AG04450 (cell line): ENCODE results near the gene RANBP3. TPM values are rescaled to one million over a fixed set of nuclear protein-coding genes. Genes with fewer than 3 reads are reported as not detected.
A peak's percentile ranks its signal among the peaks of the same experiment; 100 is the strongest.

Experiments used
- CTCF ChIA-PET: fragments of 300-600, 350-600 bp; formaldehyde crosslinking; extraction: SDS; loops from one replicate; lab custom pipeline; 2022; ENCODE audit warnings: antibody characterized with exemption, inconsistent platforms; lab: Charles Lee
- POLR2A ChIA-PET: fragments of 350-600 bp; formaldehyde crosslinking; extraction: SDS; loops from one replicate; lab custom pipeline; 2021; ENCODE audit warnings: antibody characterized with exemption, inconsistent platforms; lab: Yijun Ruan, JAX
- DNase-seq: peaks from one replicate; pipeline ENCODE4 v3.0.0-alpha.2; 2011; ENCODE audit warnings: low read depth, low spot score
- H3K27ac ChIP-seq: one replicate; pipeline ENCODE4 v1.5.1; 2012; ENCODE audit warnings: low read depth, low read length, control low read depth
- H3K27me3 ChIP-seq: one replicate; pipeline ENCODE4 v1.6.0; 2012; ENCODE audit warnings: low read length; ENCODE audit not compliant: control insufficient read depth, insufficient read depth
- H3K4me3 ChIP-seq: 2 replicates; pipeline ENCODE4 v1.5.1; 2011; ENCODE audit warnings: mild to moderate bottlenecking, low read depth, low read length, control low read depth
- H3K9me3 ChIP-seq: 2 replicates; pipeline ENCODE4 v1.5.1; 2012; ENCODE audit warnings: low read length; ENCODE audit not compliant: control insufficient read depth, insufficient read depth
- polyA plus RNA-seq: library from polyadenylated mRNA; depleted of rRNA; stranded (reverse); fragments of >200 nt; gene quantifications from 2 replicates; pipeline ENCODE4 v1.2.3, GENCODE V29; 2011
- TF ChIP-seq, protein P1 (sequence below): IDR thresholded peaks from 2 replicates; pipeline ENCODE4 v1.5.1; 2011; ENCODE audit warnings: low read depth, low read length, control low read depth, inconsistent platforms

Gene RANBP3
- polyA plus RNA-seq, 1 experiment = 62.6 TPM

DNA sequence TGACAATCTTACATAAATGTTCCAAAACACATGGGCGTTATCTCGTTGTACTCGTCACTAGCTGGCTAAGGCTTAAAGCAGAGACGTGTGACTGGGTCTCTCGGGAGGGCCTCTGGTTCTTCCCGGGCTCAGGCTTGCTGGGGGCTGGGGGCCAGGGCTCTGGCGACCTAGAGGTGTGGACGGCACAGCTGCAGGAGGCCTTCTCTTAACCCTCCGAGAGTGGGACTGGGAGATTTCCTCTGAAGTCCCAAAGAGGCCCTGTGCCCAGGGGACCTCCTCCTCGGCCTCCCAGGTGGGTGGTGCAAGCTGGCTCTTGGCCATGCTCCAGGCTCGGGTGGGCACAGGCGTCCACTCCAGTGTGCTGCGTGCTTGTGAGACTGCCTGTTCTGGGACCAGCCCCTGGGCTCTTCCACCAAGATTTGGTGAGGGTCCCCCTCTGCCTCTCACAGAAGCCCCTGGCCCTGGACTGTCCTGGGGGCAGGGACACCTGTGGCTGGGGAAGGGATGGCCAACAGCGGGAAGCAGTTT lies 61.7 kb downstream of the RANBP3 start:
- CTCF ChIA-PET = no interaction called here

DNA sequence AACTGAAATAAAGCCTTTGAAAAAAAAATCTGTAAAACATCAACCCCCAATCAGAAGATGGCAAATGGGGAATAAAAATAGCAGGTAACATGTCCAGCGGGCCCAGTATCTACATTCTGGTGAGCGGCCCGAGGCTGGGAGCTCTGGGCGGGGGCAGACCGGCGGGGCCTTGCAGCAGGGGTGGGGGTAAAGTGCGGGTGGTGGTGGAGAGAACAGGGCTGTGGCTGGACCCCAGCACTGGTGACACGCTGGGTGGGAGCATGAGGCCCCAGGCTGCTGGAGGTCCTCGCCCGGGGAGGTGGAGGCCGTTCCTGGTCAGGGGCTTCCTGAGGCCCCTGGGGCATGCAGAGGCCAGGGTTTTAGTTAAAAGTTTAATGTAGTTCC lies 62.2 kb downstream of the RANBP3 start:
- Histone ChIP-seq H3K27ac (no peak overlapping the region), H3K4me3 (no peak overlapping the region), H3K9me3 (no peaks in the 10 kb centered on the region; the same call in 1 of the 2 replicates), H3K27me3 (no peaks in the 10 kb centered on the region)
- CTCF ChIA-PET = no interaction called here
- TF ChIP-seq, protein P1, sequence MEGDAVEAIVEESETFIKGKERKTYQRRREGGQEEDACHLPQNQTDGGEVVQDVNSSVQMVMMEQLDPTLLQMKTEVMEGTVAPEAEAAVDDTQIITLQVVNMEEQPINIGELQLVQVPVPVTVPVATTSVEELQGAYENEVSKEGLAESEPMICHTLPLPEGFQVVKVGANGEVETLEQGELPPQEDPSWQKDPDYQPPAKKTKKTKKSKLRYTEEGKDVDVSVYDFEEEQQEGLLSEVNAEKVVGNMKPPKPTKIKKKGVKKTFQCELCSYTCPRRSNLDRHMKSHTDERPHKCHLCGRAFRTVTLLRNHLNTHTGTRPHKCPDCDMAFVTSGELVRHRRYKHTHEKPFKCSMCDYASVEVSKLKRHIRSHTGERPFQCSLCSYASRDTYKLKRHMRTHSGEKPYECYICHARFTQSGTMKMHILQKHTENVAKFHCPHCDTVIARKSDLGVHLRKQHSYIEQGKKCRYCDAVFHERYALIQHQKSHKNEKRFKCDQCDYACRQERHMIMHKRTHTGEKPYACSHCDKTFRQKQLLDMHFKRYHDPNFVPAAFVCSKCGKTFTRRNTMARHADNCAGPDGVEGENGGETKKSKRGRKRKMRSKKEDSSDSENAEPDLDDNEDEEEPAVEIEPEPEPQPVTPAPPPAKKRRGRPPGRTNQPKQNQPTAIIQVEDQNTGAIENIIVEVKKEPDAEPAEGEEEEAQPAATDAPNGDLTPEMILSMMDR = no peak
- DNase-seq = no peak
- POLR2A ChIA-PET = no interaction called here

More for the DNA sequence above, 61.7 kb downstream of the RANBP3 start:
- POLR2A ChIA-PET = no interaction called here
- no peaks in the 10 kb centered on the region for H3K27me3 ChIP-seq
- no peaks in the 10 kb centered on the region; the same call in 1 of the 2 replicates for H3K9me3 ChIP-seq
- H3K4me3 ChIP-seq = no peak overlapping the region
- no peak for DNase-seq
- TF ChIP-seq, protein P1 = no peak
- no peak overlapping the region for H3K27ac ChIP-seq

DNA sequence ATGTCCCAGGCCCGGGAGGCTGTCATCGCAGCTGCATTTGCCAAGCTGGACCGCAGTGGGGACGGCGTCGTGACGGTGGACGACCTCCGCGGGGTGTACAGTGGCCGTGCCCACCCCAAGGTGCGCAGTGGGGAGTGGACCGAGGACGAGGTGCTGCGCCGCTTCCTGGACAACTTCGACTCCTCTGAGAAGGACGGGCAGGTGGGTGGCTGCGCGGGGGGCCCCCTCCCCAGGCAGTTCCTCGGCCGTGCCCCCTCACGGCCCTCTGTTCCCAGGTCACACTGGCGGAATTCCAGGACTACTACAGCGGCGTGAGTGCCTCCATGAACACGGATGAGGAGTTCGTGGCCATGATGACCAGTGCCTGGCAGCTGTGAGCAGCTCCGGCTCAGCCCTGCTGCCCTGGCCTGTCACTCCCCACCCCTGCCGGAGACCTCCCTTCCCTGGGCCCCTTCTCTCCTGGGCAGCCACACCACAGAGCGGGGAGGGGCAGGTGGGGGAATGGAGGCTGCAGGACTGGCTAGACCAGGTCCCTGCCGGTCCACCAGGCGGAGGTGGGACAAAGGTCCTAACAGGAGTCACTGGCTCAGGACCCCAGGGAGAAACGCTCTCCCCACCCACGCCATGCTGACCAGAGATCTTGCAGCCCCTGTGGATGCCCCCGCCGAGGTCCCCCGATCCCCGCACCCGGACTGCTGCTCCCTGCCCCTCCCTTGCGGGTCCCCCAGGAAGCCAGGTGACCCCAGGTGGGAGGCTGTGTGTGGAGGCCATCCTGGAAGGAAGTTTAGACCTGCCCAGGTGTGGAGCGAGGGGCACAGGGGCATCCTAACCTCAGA lies 62.8 kb downstream of the RANBP3 start:
- POLR2A ChIA-PET = no interaction called here

DNA sequence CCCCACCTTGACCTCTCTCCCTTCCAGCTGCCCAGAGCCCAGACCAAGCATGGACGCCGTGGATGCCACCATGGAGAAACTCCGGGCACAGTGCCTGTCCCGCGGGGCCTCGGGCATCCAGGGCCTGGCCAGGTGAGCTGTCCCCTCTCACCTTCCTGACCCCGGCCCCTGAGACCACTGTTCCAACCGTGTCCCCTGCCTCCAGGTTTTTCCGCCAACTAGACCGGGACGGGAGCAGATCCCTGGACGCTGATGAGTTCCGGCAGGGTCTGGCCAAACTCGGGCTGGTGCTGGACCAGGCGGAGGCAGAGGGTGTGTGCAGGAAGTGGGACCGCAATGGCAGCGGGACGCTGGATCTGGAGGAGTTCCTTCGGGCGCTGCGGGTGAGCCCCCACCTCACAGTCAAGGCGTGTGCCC lies 63.6 kb downstream of the RANBP3 start:
- CTCF ChIA-PET = no interaction called here

More for the DNA sequence above, 62.8 kb downstream of the RANBP3 start:
- CTCF ChIA-PET = no interaction called here
- Histone ChIP-seq H3K4me3 (no peak overlapping the region), H3K27me3 (no peaks in the 10 kb centered on the region), H3K9me3 (no peaks in the 10 kb centered on the region; the same call in 1 of the 2 replicates), H3K27ac (peak overlapping the region; percentile 2)
- no peak for DNase-seq
- TF ChIP-seq, protein P1 = no peak

More for the DNA sequence above, 63.6 kb downstream of the RANBP3 start:
- no peak for DNase-seq
- H3K27me3 ChIP-seq = no peaks in the 10 kb centered on the region
- H3K27ac ChIP-seq = no peak overlapping the region
- H3K4me3 ChIP-seq = no peak overlapping the region
- TF ChIP-seq, protein P1 = no peak
- POLR2A ChIA-PET = no interaction called here
- no peaks in the 10 kb centered on the region; the same call in 1 of the 2 replicates for H3K9me3 ChIP-seq
